ENCODE measurements around the gene SMCR8. TPM values are rescaled to one million over a fixed set of nuclear protein-coding genes. Genes with fewer than 3 reads are reported as not detected.
"Not testable (repeated sequence)": the region's sequence is repeated elsewhere in the genome, so short reads cannot be mapped to it uniquely, and the experiment has no call there.

The SMCR8 gene
- total RNA-seq, 2 experiments from 2014 or later: 12.9 to 13.7 TPM

GRCh38 chr17:18371455-18371854 lies 56.4 kb downstream of the SMCR8 start:
- no peak for ATAC-seq
- H3K4me1 Mint-ChIP-seq (ENCODE audit: low read depth): peaks cover 5% of the 10 kb centered on the region
- peaks cover 6% of the 10 kb centered on the region for H3K27me3 Mint-ChIP-seq
- ChIA-PET CTCF (no interaction called here), POLR2A (no interaction called here)
- DNase-seq: no peak
- H3K36me3 Mint-ChIP-seq (ENCODE audit: low read depth): no peaks in the 10 kb centered on the region
- H3K27ac Mint-ChIP-seq: no peak overlapping the region
- no peak for TF ChIP-seq CTCF (IDR thresholded peaks at IDR 0.05)
- H3K4me3 Mint-ChIP-seq: no peak overlapping the region
- H3K9me3 Mint-ChIP-seq: peaks cover 5% of the 10 kb centered on the region
- intact Hi-C loops (cut with micrococcal nuclease): no loop called here

- H3K4me1 Mint-ChIP-seq (ENCODE audit: low read depth); H3K27me3 Mint-ChIP-seq; H3K36me3 Mint-ChIP-seq (ENCODE audit: low read depth); POLR2A ChIA-PET; H3K27ac Mint-ChIP-seq; intact Hi-C loops (cut with micrococcal nuclease); H3K9me3 Mint-ChIP-seq; H3K4me3 Mint-ChIP-seq; ATAC-seq: not testable (repeated sequence)
- CTCF ChIA-PET: interaction anchor here (1.5 kb wide), 1 partner anchor 10 kb away, joined by 5 read pairs; the partner anchor contains the start of gene SHMT1
- DNase-seq: peak; percentile 43
Observed at GRCh38 chr17:18373181-18373580, 58.1 kb downstream of the SMCR8 start.

GRCh38 chr17:18374216-18374615 lies 59.1 kb downstream of the SMCR8 start:
- ChIA-PET POLR2A (no interaction called here), CTCF (no interaction called here)
- no peak overlapping the region for H3K4me3 Mint-ChIP-seq
- intact Hi-C loops (cut with micrococcal nuclease): no loop called here
- H3K4me1 Mint-ChIP-seq (ENCODE audit: low read depth): peaks cover 5% of the 10 kb centered on the region
- no peak for ATAC-seq
- TF ChIP-seq CTCF (IDR thresholded peaks at IDR 0.05): no peak
- no peak for DNase-seq
- no peak overlapping the region for H3K27ac Mint-ChIP-seq
- H3K27me3 Mint-ChIP-seq: peaks cover 6% of the 10 kb centered on the region
- H3K9me3 Mint-ChIP-seq: peaks cover 5% of the 10 kb centered on the region
- H3K36me3 Mint-ChIP-seq (ENCODE audit: low read depth): no peaks in the 10 kb centered on the region

Small RNA genes lying within 50 kb of the gene (microRNA-seq; reads per million reads assigned to microRNA genes)
- gene MIR6778 (ENCODE audit: borderline microRNAs expressed, borderline replicate concordance): not detected

Other genes starting within 250 kb of the SMCR8 start
- gene DRG2, start 227.3 kb upstream of the SMCR8 start, total RNA-seq: 10 to 100 TPM; 45.0 to 45.1 TPM
- 1 to 10 TPM in 1 of 2 experiments, under 1 TPM in 1; 0.76 to 1.1 TPM for gene MYO15A, start 206.5 kb upstream of the SMCR8 start, total RNA-seq
- gene ALKBH5, start 131.5 kb upstream of the SMCR8 start, total RNA-seq: 100 to 1,000 TPM; 213 to 217 TPM
- 10 to 100 TPM; 15.1 to 17.6 TPM for gene LLGL1, start 89.7 kb upstream of the SMCR8 start, total RNA-seq
- gene FLII, start 56.6 kb upstream of the SMCR8 start, total RNA-seq: 100 to 1,000 TPM; 276 to 281 TPM
- gene MIEF2, start 54.6 kb upstream of the SMCR8 start, total RNA-seq: 1 to 10 TPM; 5.5 to 6.2 TPM
- gene TOP3A, start 299 bp upstream of the SMCR8 start, total RNA-seq: 10 to 100 TPM; 61.8 to 65.7 TPM
- 10 to 100 TPM; 45.1 to 49.6 TPM for gene SHMT1, start 48.3 kb downstream of the SMCR8 start, total RNA-seq
- not detected for gene EVPLL, start 62.5 kb downstream of the SMCR8 start, total RNA-seq
- not detected for gene LGALS9C, start 161.5 kb downstream of the SMCR8 start, total RNA-seq